ENCODE data around the gene HMCN1.
"Not testable (repeated sequence)": the region's sequence is repeated elsewhere in the genome, so short reads cannot be mapped to it uniquely, and the experiment has no call there.

Gene HMCN1

GRCh38 chr1:185787238-185787637 is 53.0 kb downstream of the HMCN1 start:
- ChIA-PET POLR2A (no interaction called here), CTCF (no interaction called here)
- TF ChIP-seq FOXM1 (IDR thresholded peaks at IDR 0.05; ENCODE audit: borderline replicate concordance) (no peak), PKNOX1 (IDR thresholded peaks at IDR 0.05) (no peak), SUZ12 (IDR thresholded peaks at IDR 0.05) (no peak), HDGF (IDR thresholded peaks at IDR 0.05; ENCODE audit: borderline replicate concordance) (no peak), TARDBP (IDR thresholded peaks at IDR 0.05) (no peak)
- no peak for DNase-seq (ENCODE audit: extremely low spot score)

GRCh38 chr1:185788386-185788785 is 54.2 kb downstream of the HMCN1 start:
- DNase-seq (ENCODE audit: extremely low spot score) = no peak
- ChIA-PET CTCF (no interaction called here), POLR2A (no interaction called here)
- no peak for TF ChIP-seq BHLHE40 (IDR thresholded peaks at IDR 0.05; ENCODE audit: borderline replicate concordance)

GRCh38 chr1:185789501-185790193 is 55.5 kb downstream of the HMCN1 start:
- no peak for DNase-seq (ENCODE audit: extremely low spot score)
- ChIA-PET CTCF (interaction anchor here (0.6 kb wide), 1 partner anchor 502 kb away, joined by 3 read pairs; no protein-coding TSS in a partner anchor), POLR2A (interaction anchor here (0.7 kb wide), 1 partner anchor 189 kb away, joined by 3 read pairs; no protein-coding TSS in a partner anchor)

DNA sequence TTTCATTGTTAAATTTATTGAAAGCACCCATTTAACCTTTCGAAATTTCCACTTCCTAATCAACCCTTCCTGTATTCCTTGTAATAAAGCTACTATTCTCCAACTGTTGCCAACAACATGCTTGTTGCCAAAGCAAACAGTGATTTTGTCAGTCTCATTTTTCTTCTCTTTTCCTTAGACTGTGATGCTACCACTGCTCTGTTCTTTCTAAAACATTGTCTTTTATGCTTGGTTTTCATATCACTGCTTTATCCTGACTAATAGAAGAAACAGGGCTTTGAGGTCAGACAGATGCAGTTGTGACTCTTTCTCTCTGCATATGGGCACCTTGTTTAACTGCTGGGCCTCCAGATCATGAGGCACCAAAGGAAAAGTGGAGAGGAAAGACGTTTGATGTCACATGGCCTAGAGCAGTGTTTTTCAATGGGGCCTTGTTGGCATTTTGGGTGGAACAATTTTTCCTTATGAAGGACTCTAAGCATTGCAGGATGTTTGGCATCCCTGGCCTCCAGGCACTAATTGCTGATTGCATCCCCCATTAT is 56.1 kb downstream of the HMCN1 start:
- no peak for DNase-seq (ENCODE audit: extremely low spot score)
- TF ChIP-seq L3MBTL2 (conservative IDR thresholded peaks at IDR 0.05) = no peak
- TF ChIP-seq SP1 (IDR thresholded peaks at IDR 0.05) = no peak
- TF ChIP-seq SUZ12 (IDR thresholded peaks at IDR 0.05) = no peak
- TF ChIP-seq TARDBP (IDR thresholded peaks at IDR 0.05) = no peak
- no peak for TF ChIP-seq NFRKB (IDR thresholded peaks at IDR 0.05)
- TF ChIP-seq ARNT (IDR thresholded peaks at IDR 0.05) = no peak
- ChIA-PET POLR2A (no interaction called here), CTCF (no interaction called here)

More at GRCh38 chr1:185789501-185790193, 55.5 kb downstream of the HMCN1 start:
- TF ChIP-seq ELF4 (IDR thresholded peaks at IDR 0.05) = no peak
- TF ChIP-seq PKNOX1 (IDR thresholded peaks at IDR 0.05) = no peak
- TF ChIP-seq TARDBP (IDR thresholded peaks at IDR 0.05) = no peak
- TF ChIP-seq ZNF384 (IDR thresholded peaks at IDR 0.05) = no peak
- no peak for TF ChIP-seq L3MBTL2 (conservative IDR thresholded peaks at IDR 0.05)
- no peak for TF ChIP-seq NFRKB (IDR thresholded peaks at IDR 0.05)
- no peak for TF ChIP-seq ARNT (IDR thresholded peaks at IDR 0.05)

GRCh38 chr1:185792040-185792439 is 57.8 kb downstream of the HMCN1 start:
- ChIA-PET POLR2A (no interaction called here), CTCF (interaction anchor here (0.7 kb wide), 1 partner anchor 116 kb away, joined by 3 read pairs; no protein-coding TSS in a partner anchor)
- TF ChIP-seq TARDBP (IDR thresholded peaks at IDR 0.05) (no peak), FOXM1 (IDR thresholded peaks at IDR 0.05; ENCODE audit: borderline replicate concordance) (no peak), ELF4 (IDR thresholded peaks at IDR 0.05) (no peak), BHLHE40 (IDR thresholded peaks at IDR 0.05; ENCODE audit: borderline replicate concordance) (no peak)
- DNase-seq (ENCODE audit: extremely low spot score) = no peak

DNA sequence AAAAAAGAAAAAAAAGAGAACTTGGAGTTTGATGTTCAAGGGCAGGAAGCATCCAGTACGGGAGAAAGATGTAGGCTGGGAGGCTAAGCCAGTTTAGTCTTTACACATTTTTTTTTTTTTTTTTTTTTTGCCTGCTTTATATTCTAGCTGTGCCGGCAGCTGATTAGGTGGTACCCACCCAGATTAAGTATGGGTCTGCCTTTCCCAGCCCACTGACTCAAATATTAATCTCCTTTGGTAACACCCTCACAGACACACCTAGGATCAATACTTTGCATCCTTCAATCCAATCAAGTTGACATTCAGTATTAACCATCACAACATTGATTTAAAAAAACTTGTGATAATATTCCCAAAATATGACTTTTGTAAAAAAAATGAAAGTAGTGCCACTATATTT is 60.3 kb downstream of the HMCN1 start:
- CTCF ChIA-PET = interaction anchor here (0.6 kb wide), 1 partner anchor 1955 kb away, joined by 3 read pairs; no protein-coding TSS in a partner anchor
- POLR2A ChIA-PET; DNase-seq (ENCODE audit: extremely low spot score): not testable (repeated sequence)

GRCh38 chr1:185795181-185795580 is 61.0 kb downstream of the HMCN1 start:
- TF ChIP-seq FOXK2 (IDR thresholded peaks at IDR 0.05) (no peak), BHLHE40 (IDR thresholded peaks at IDR 0.05; ENCODE audit: borderline replicate concordance) (no peak), NFRKB (IDR thresholded peaks at IDR 0.05) (no peak), TARDBP (IDR thresholded peaks at IDR 0.05) (no peak), FOXA1 (IDR thresholded peaks at IDR 0.05) (no peak), SP1 (IDR thresholded peaks at IDR 0.05) (no peak), L3MBTL2 (conservative IDR thresholded peaks at IDR 0.05) (no peak), ARNT (IDR thresholded peaks at IDR 0.05) (no peak), CTBP1 (IDR thresholded peaks at IDR 0.05; ENCODE audit: borderline replicate concordance) (no peak), FOXM1 (IDR thresholded peaks at IDR 0.05; ENCODE audit: borderline replicate concordance) (no peak), ZNF384 (IDR thresholded peaks at IDR 0.05) (no peak), HDGF (IDR thresholded peaks at IDR 0.05; ENCODE audit: borderline replicate concordance) (no peak), PKNOX1 (IDR thresholded peaks at IDR 0.05) (no peak), SUZ12 (IDR thresholded peaks at IDR 0.05) (no peak), ELF4 (IDR thresholded peaks at IDR 0.05) (no peak), LEF1 (IDR thresholded peaks at IDR 0.05; ENCODE audit: borderline replicate concordance) (no peak)
- ChIA-PET POLR2A (no interaction called here), CTCF (no interaction called here)
- no peak for DNase-seq (ENCODE audit: extremely low spot score)
